ENCODE results near the gene JAG2. TPM values are rescaled to one million over a fixed set of nuclear protein-coding genes. Genes with fewer than 3 reads are reported as not detected.

The JAG2 gene
- total RNA-seq, 2 experiments from 2014 or later, result 0.66 to 1.3 TPM

GRCh38 chr14:105172476-105172875, 3.9 kb upstream of the JAG2 start:
- Mint-ChIP-seq H3K4me1 (ENCODE audit: low read depth) (peaks cover 18% of the 10 kb centered on the region), H3K36me3 (ENCODE audit: low read depth) (no peaks in the 10 kb centered on the region), H3K4me3 (no peak overlapping the region), H3K27ac (no peak overlapping the region), H3K27me3 (peaks cover 9% of the 10 kb centered on the region), H3K9me3 (no peaks in the 10 kb centered on the region)
- Histone ChIP-seq H3K4me1 (ENCODE audit: insufficient read depth, low read length) (peaks cover 63% of the 10 kb centered on the region), H3K27me3 (ENCODE audit: control insufficient read depth in 1 of 2, insufficient read depth in 2 of 2, low read length in 2 of 2) (peaks cover 15 to 18% of the 10 kb centered on the region in 2 experiments), H3K27ac (ENCODE audit: low read depth in 1 of 2, low read length in 2 of 2) (no peak overlapping the region), H3K9me3 (ENCODE audit: control insufficient read depth in 1 of 2, insufficient read depth in 1 of 2, low read length in 2 of 2) (peaks cover 0 to 6% of the 10 kb centered on the region in 2 experiments), H3K36me3 (ENCODE audit: insufficient read depth, low read length) (no peaks in the 10 kb centered on the region), H3K4me3 (ENCODE audit: low read length) (no peak overlapping the region)
- intact Hi-C loops (cut with DNase I, micrococcal nuclease), result no loop called here
- TF ChIP-seq CTCF (IDR thresholded peaks at IDR 0.05), result no peak
- ATAC-seq (ENCODE audit: poor library complexity) (no peak), DNase-seq (no peak)
- CTCF ChIA-PET, result interaction anchor here (1.3 kb wide), 1 partner anchor 82 kb away, joined by 5 read pairs; no protein-coding TSS in a partner anchor
- POLR2A ChIA-PET, result no interaction called here

GRCh38 chr14:105171004-105171673, 2.6 kb upstream of the JAG2 start:
- H3K27ac ChIP-seq (ENCODE audit: low read depth in 1 of 2, low read length in 2 of 2), result no peak overlapping the region
- H3K36me3 ChIP-seq (ENCODE audit: insufficient read depth, low read length), result no peaks in the 10 kb centered on the region
- ATAC-seq (ENCODE audit: poor library complexity), result no peak
- ChIA-PET CTCF (interaction anchor here (0.9 kb wide), 1 partner anchor 23 kb away, joined by 3 read pairs; no protein-coding TSS in a partner anchor), POLR2A (no interaction called here)
- no peak overlapping the region for H3K4me3 ChIP-seq (ENCODE audit: low read length)
- no peak for TF ChIP-seq CTCF (IDR thresholded peaks at IDR 0.05)
- intact Hi-C loops (cut with DNase I, micrococcal nuclease), result no loop called here
- peaks cover 18% of the 10 kb centered on the region for H3K4me1 Mint-ChIP-seq (ENCODE audit: low read depth)
- no peak overlapping the region for H3K27ac Mint-ChIP-seq
- H3K9me3 Mint-ChIP-seq, result no peaks in the 10 kb centered on the region
- peaks cover 23 to 28% of the 10 kb centered on the region in 2 experiments for H3K27me3 ChIP-seq (ENCODE audit: control insufficient read depth in 1 of 2, insufficient read depth in 2 of 2, low read length in 2 of 2)
- peaks cover 58% of the 10 kb centered on the region for H3K4me1 ChIP-seq (ENCODE audit: insufficient read depth, low read length)
- H3K36me3 Mint-ChIP-seq (ENCODE audit: low read depth), result no peaks in the 10 kb centered on the region
- no peak for DNase-seq
- peaks cover 0 to 15% of the 10 kb centered on the region in 2 experiments for H3K9me3 ChIP-seq (ENCODE audit: control insufficient read depth in 1 of 2, insufficient read depth in 1 of 2, low read length in 2 of 2)
- peaks cover 16% of the 10 kb centered on the region for H3K27me3 Mint-ChIP-seq
- no peak overlapping the region for H3K4me3 Mint-ChIP-seq

- H3K4me1 Mint-ChIP-seq (ENCODE audit: low read depth), result peaks cover 16% of the 10 kb centered on the region
- H3K27me3 ChIP-seq (ENCODE audit: control insufficient read depth in 1 of 2, insufficient read depth in 2 of 2, low read length in 2 of 2), result peaks cover 26 to 28% of the 10 kb centered on the region in 2 experiments
- POLR2A ChIA-PET, result no interaction called here
Observed at GRCh38 chr14:105169776-105170655, 1.4 kb upstream of the JAG2 start.

More at GRCh38 chr14:105169776-105170655, 1.4 kb upstream of the JAG2 start:
- CTCF ChIA-PET, result interaction anchor here (0.9 to 1.5 kb wide), 2 partner anchors 10 to 201 kb away, joined by 3 to 4 read pairs; no protein-coding TSS in a partner anchor
- intact Hi-C loops (cut with DNase I, micrococcal nuclease), result loop anchor here in 1 of 2 experiments (5.0 kb wide), 1 partner anchor 78 kb away; no protein-coding TSS in a partner anchor
- Histone ChIP-seq H3K9me3 (ENCODE audit: control insufficient read depth in 1 of 2, insufficient read depth in 1 of 2, low read length in 2 of 2) (peaks cover 0 to 19% of the 10 kb centered on the region in 2 experiments), H3K4me3 (ENCODE audit: low read length) (no peak overlapping the region), H3K4me1 (ENCODE audit: insufficient read depth, low read length) (peaks cover 47% of the 10 kb centered on the region), H3K27ac (ENCODE audit: low read depth in 1 of 2, low read length in 2 of 2) (no peak overlapping the region), H3K36me3 (ENCODE audit: insufficient read depth, low read length) (no peaks in the 10 kb centered on the region)
- ATAC-seq (ENCODE audit: poor library complexity), result no peak
- peaks cover 22% of the 10 kb centered on the region for H3K27me3 Mint-ChIP-seq
- no peaks in the 10 kb centered on the region for H3K36me3 Mint-ChIP-seq (ENCODE audit: low read depth)
- TF ChIP-seq CTCF (IDR thresholded peaks at IDR 0.05), result no peak
- H3K9me3 Mint-ChIP-seq, result no peaks in the 10 kb centered on the region
- DNase-seq, result peak in 1 of 14 experiments; percentile 53
- peak overlapping the region; percentile 80 for H3K4me3 Mint-ChIP-seq
- H3K27ac Mint-ChIP-seq, result no peak overlapping the region

All from CD4-positive, alpha-beta T cell (primary cell).